Stomach smooth muscle (tissue), 2 donors: Measurements from ENCODE around the gene SEPTIN3.
"Not testable (repeated sequence)": the region's sequence is repeated elsewhere in the genome, so short reads cannot be mapped to it uniquely, and the experiment has no call there.

Source experiments
- H3K27ac ChIP-seq: one replicate; pipeline ENCODE4 v1.7.0; 2013; ENCODE audit warnings: mild to moderate bottlenecking, low read length, inconsistent platforms
- H3K27me3 ChIP-seq, 2 donors: one replicate each; pipeline ENCODE4 v1.7.0; 2013; ENCODE audit warnings: low read length in 2 of 2; ENCODE audit not compliant: insufficient read depth in 2 of 2, control insufficient read depth in 1 of 2
- H3K36me3 ChIP-seq, 2 donors: one replicate each; pipeline ENCODE4 v1.7.0; 2013; ENCODE audit warnings: low read length in 2 of 2; ENCODE audit not compliant: control insufficient read depth in 2 of 2, insufficient read depth in 2 of 2
- H3K4me1 ChIP-seq: one replicate; pipeline ENCODE4 v1.7.0; 2013; ENCODE audit warnings: low read length; ENCODE audit not compliant: control insufficient read depth, insufficient read depth
- H3K4me3 ChIP-seq, 2 donors: one replicate each; pipeline ENCODE4 v1.7.0; 2013; ENCODE audit warnings: low read length in 2 of 2
- H3K9ac ChIP-seq, 2 donors: one replicate each; pipeline ENCODE4 v1.7.0; 2013; ENCODE audit warnings: low read length in 2 of 2, mild to moderate bottlenecking in 1 of 2
- H3K9me3 ChIP-seq, 2 donors: one replicate each; pipeline ENCODE4 v1.7.0; 2013; ENCODE audit warnings: low read length in 2 of 2; ENCODE audit not compliant: control insufficient read depth in 2 of 2
- donor health status: healthy.
- donor health status: Pancreatic carcinoma.

Gene SEPTIN3

DNA sequence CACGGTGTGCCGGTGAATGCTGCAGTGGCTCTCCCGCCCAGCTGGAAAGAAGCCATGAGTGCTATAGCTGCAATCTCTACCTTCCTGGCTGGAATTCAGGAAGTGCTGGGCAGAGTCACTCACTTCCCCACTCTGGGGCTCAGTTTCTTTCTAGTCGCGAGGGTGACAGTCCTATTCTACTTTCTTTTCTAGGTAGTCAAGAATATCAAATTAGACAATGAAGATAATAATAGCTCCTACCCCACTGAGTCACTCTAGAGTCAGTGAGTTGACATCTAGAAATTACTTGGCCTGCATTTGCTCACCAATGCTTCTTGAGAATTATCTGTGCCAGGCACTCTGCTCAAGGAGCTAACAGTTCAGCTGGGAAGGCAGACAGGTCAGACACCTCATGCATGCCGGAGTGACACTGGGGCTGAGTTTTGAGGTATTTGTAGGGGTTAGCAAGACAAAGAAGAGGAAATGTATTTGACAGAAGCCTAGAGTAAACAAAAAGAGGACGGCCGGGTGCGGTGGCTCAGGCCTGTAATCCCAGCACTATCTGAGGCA is 25.5 kb upstream of the SEPTIN3 start:
- H3K4me3 ChIP-seq = no peak overlapping the region
- no peak overlapping the region for H3K27ac ChIP-seq
- peaks cover 25% of the 10 kb centered on the region for H3K4me1 ChIP-seq
- H3K36me3 ChIP-seq = no peaks in the 10 kb centered on the region
- no peaks in the 10 kb centered on the region for H3K27me3 ChIP-seq
- H3K9me3 ChIP-seq = no peaks in the 10 kb centered on the region
- no peak overlapping the region for H3K9ac ChIP-seq

DNA sequence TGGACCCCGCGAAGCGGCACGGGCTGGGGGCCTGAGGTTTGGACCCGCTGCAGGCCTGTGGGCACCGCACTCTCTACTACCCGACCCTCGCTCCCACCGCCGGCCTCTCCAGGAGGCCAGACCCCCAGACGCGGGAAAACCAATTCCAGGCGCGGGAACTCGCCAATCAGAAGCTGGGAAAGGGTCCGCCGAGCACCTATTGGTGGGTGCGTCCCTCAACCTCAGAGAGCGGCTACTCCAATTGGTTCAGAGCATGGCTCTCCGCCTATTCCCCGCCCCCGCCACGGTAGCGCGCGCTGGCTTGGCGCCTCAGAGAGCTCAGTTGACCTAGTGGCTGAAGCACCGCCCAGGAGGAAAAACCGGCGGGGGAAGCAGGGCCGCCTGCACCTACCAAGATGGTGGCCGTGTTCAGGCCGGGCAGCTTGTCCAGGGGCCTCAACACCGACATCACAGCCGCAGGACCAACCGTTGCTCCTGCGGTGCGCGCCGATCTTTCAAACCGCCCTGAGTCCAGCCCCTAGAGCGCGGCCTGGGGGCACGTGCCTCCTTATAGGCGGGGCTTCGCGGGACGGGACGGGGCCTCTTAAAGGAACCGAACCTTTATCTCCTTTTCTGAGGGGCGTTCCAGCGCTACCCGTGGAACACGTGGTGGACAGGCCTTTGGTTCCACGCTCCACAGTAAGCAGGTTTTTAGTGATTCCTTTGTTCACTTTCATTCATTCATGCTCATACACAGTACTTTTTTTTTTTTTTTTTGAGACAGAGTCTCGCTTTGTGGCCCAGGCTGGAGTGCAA is 22.4 kb upstream of the SEPTIN3 start, which contains the start of gene CENPM:
TSS of gene CENPM (minus strand) at position 524 of the 795 bp plus-strand sequence. CDS start at position 448, 76 bp downstream.
- H3K27me3 ChIP-seq = peaks cover 0 to 4% of the 10 kb centered on the region in 2 donors
- no peak within 1 kb of the TSS for H3K27ac ChIP-seq
- H3K4me3 ChIP-seq = peak within 1 kb of the TSS; percentile 89
- H3K9me3 ChIP-seq = no peaks in the 10 kb centered on the region
- H3K9ac ChIP-seq = peak within 1 kb of the TSS; percentile 47
- no peaks in the 10 kb centered on the region for H3K36me3 ChIP-seq
- peaks cover 14% of the 10 kb centered on the region for H3K4me1 ChIP-seq

GRCh38 chr22:41947424-41948080 is 21.7 kb upstream of the SEPTIN3 start:
- Histone ChIP-seq H3K4me3 (peak overlapping the region; percentile 89), H3K4me1 (peaks cover 14% of the 10 kb centered on the region), H3K9me3 (no peaks in the 10 kb centered on the region), H3K36me3 (no peaks in the 10 kb centered on the region), H3K27me3 (peaks cover 0 to 5% of the 10 kb centered on the region in 2 donors), H3K27ac (no peak overlapping the region), H3K9ac (peak overlapping the region in 1 of 2 donors; percentile 39)

DNA sequence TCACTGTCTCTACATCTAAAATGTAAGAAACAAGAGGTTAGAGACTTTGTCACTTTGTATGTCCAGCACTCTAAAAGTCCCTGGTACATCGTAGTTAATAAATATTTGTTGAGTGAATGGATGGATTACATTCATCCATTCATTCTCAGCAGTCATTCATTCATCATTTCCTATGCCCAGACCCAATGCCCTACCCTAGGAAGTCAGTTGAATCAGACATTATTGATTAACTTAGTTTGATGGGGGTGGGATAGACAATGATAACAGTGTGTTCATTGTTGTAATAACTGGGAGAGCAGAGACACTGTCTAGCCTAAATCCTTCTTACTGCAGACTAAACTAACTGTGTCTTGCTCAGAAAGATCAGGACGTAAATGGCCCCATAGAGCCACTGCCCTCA is 21.1 kb upstream of the SEPTIN3 start:
- Histone ChIP-seq H3K4me3 (no peak overlapping the region), H3K9me3 (no peaks in the 10 kb centered on the region), H3K4me1 (peaks cover 14% of the 10 kb centered on the region), H3K36me3 (no peaks in the 10 kb centered on the region), H3K27ac (no peak overlapping the region), H3K27me3 (peaks cover 0 to 5% of the 10 kb centered on the region in 2 donors), H3K9ac (no peak overlapping the region)

DNA sequence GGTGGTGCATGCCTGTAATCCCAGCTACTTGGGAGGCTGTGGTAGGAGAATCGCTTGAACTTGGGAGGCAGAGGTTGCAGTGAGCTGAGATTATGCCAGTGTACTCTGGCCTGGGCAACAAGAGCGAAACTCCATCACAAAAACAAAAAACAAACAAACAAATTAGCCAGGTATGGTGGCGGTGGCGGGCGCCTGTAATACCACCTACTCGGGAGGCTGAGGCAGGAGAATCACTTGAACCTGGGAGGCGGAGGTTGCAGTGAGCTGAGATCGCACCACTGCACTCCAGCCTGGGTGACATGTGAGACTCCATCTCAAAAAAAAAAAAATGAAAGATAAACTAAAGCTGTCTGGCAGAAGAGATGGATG is 20.3 kb upstream of the SEPTIN3 start:
- not testable (repeated sequence) for H3K36me3 ChIP-seq

DNA sequence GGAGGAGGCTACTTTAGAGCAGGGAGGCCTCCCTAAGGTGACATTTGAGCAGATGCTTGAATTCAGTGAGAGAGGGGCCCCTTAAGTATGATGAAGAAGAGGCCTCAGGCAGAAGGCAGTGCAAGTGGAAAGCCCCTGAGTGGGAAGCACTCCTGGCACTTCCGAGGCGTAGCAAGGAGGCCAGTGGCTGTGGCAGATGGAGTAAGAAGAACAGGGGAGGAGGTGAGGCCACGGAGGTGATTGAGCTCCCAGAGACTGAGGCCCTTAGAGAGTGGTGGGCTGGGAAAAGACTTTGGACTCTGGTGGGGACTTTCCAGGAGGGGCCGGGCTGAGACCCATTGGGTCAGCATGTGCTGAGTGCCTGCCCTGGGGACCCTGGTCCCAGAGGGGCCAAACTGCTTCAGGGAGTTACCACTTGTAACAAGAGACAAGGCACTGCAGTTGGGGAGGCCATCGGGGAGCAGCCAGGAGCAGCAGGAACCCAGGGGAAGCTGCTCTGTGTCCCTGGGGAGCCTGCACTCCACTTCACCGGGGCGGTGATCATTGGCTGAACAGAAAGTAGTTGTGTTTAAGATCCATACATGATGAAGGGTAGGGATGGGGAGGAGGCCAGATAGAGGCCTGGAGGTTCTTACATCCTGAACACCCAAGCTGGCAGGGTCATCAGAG is 19.8 kb upstream of the SEPTIN3 start:
- Histone ChIP-seq H3K4me3 (no peak overlapping the region), H3K27me3 (peaks cover 0 to 5% of the 10 kb centered on the region in 2 donors), H3K36me3 (no peaks in the 10 kb centered on the region), H3K9ac (no peak overlapping the region), H3K27ac (no peak overlapping the region), H3K9me3 (no peaks in the 10 kb centered on the region), H3K4me1 (peaks cover 14% of the 10 kb centered on the region)

More for the DNA sequence above, 20.3 kb upstream of the SEPTIN3 start:
- peaks cover 14% of the 10 kb centered on the region for H3K4me1 ChIP-seq
- H3K9ac ChIP-seq, H3K27ac ChIP-seq, H3K9me3 ChIP-seq, H3K4me3 ChIP-seq, H3K27me3 ChIP-seq: not testable (repeated sequence)

- Histone ChIP-seq H3K9ac (no peak within 1 kb of the TSS), H3K36me3 (no peaks in the 10 kb centered on the region), H3K27me3 (peaks cover 0 to 5% of the 10 kb centered on the region in 2 donors), H3K4me1 (peaks cover 2% of the 10 kb centered on the region), H3K4me3 (no peak within 1 kb of the TSS), H3K9me3 (no peaks in the 10 kb centered on the region), H3K27ac (no peak within 1 kb of the TSS)
Measured at GRCh38 chr22:41951898-41952474, 17.3 kb upstream of the SEPTIN3 start, which contains the start of gene SMIM45. SMIM45 (plus strand) TSS chr22:41952150.

GRCh38 chr22:41952713-41953112 is 16.5 kb upstream of the SEPTIN3 start:
- Histone ChIP-seq H3K4me3 (no peak overlapping the region), H3K9ac (no peak overlapping the region), H3K9me3 (no peaks in the 10 kb centered on the region), H3K27ac (no peak overlapping the region), H3K36me3 (no peaks in the 10 kb centered on the region), H3K27me3 (peaks cover 0 to 5% of the 10 kb centered on the region in 2 donors), H3K4me1 (peaks cover 4% of the 10 kb centered on the region)

- Histone ChIP-seq H3K36me3 (no peaks in the 10 kb centered on the region), H3K27me3 (peaks cover 0 to 3% of the 10 kb centered on the region in 2 donors), H3K27ac (no peak overlapping the region), H3K9ac (no peak overlapping the region), H3K4me3 (no peak overlapping the region), H3K4me1 (peaks cover 4% of the 10 kb centered on the region), H3K9me3 (no peaks in the 10 kb centered on the region)
Measured at GRCh38 chr22:41957941-41958556, 11.2 kb upstream of the SEPTIN3 start.
